Measurements from ENCODE around the gene GAS7.
A peak's percentile ranks its signal among the peaks of the same experiment; 100 is the strongest.

GAS7 gene

DNA sequence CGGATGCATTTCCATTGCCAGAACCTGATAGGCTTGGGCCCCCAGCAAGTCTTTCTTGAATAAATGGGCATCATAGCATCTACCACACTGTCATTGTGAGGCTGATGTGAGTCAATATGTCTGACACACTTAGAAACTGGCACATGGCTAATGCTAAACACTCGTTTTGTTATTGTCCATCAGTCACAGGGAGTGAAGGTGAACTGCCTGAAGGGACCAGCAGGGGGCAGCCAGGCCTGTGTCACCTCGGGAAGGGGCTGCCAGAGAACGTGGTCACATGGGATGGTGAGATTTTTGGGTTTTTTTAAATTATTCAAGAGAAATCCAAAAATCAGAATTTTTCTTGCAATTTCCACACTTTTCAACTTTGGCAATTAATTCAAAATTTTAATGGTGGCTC is 292.5 kb downstream of the GAS7 start:
- DNase-seq: no peak

DNA sequence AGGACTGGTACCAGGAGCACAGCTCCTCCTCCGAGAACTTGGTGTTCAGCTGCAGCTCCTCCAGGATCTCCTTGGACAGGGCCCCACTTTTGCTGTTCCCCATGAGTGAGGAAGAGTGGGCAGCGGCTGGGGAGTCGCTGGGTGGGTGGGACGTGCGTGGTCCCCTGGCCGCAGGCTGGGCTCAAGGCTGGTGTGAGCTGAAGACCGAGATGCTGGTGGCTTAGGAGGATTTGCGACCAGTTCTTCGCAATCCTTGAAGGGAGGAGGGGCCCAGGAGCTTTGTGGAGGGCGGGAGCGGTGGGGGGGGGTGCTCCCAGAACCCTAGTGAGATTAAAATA is 293.4 kb downstream of the GAS7 start, which contains the start of gene RCVRN:
TSS of gene RCVRN (minus strand) at position 194 of the 338 bp plus-strand sequence. CDS start at position 103, 91 bp downstream.
- DNase-seq: no peak

DNA sequence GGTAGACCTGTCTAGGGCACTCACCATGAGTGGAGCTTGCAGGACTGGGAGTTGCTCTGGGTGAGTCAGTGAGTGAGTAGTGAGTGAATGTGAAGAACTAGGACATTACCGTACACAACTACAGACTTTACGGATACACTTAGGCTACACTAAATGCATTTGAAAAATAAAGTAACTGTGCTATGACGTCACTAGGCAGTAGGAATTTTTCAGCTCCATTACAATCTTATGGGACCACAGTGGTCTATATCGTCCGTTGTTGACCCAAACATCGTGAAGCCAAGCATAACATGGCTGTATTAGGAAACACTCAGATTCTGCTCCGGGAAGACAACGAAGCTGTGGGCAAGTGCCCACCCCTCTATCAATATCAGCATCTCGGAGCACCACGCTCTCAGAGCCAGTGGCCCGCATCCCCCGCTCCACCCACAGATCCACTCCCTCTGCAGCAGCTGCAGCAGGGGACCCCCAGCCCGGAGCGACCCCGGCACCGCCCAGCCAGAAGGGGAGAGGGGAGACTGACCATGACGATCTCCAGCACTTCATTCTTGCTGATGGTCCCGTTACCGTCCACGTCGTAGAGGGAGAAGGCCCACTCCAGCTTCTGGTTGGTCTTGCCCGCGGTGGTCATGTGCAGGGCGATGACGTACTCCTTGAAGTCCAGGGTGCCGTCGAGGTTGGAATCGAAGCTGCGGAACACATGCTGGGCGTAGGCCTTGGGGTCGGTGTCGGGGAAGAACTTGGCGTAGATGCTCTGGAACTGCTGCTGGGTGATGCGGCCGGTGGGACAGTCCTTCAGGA is 293.9 kb downstream of the GAS7 start:
- no peak for DNase-seq

DNA sequence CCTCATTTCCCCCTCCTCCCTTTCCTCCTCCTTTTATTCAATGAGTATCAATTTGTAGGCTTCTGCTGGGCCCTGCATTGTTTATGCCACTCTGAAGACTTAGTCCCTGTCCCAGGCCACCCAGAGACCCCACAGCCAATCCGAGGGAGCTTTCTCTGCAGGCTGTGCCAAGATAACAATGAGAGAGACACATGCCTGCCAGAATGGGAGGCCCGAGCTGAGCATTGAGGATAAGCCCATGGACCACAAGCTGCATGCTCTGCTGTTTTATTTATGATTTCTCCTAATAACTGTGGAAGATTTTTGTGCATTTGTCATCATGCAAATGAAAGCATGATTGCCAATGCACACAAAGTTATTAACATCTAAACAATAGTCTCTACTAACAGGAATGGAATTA is 296.3 kb downstream of the GAS7 start:
- no peak for DNase-seq

DNA sequence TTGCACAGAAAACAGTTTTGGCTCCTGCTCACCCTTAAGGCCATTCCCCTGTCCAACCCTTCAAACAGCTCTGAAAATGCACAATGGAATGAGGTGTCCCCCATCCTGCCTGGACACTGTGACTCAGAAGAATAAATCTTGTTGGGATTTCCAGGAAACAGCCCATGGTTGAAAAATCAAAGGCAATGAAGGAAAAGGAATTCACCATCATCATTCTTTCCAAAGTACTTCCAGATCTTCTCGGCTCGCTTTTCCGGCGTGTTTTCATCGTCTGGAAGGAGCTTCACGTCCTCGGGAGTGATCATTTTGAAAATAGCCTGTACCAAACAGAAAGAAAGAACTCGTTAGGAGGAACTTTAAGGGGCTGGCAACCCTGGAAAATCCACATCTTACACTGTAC is 297.6 kb downstream of the GAS7 start:
- DNase-seq: no peak

DNA sequence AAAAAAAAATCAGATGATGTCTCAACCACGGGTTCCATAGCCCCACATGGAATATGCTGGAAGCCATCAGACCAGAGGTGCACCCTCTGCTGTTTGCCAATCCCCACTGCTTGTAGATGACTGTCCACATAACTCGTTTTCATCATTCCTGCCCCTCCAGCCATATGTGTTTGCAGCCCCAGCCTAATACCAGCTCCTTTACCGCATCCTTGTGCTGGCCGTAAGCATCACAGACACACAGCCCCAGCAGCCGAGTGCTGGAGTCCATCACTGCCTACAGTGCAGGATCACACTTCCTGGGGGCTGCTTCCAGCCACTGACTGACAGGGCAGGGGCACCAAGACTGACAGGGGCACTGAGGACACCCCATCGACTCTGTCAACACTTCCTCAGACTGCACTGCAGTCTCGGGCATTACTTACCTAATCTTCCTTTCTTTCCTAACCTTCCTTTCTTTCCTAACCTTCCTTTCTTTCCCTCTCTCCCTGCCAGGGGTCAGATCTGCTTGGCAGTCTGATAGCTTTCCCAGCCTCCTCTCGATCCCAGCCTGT is 298.3 kb downstream of the GAS7 start:
- no peak for DNase-seq

DNA sequence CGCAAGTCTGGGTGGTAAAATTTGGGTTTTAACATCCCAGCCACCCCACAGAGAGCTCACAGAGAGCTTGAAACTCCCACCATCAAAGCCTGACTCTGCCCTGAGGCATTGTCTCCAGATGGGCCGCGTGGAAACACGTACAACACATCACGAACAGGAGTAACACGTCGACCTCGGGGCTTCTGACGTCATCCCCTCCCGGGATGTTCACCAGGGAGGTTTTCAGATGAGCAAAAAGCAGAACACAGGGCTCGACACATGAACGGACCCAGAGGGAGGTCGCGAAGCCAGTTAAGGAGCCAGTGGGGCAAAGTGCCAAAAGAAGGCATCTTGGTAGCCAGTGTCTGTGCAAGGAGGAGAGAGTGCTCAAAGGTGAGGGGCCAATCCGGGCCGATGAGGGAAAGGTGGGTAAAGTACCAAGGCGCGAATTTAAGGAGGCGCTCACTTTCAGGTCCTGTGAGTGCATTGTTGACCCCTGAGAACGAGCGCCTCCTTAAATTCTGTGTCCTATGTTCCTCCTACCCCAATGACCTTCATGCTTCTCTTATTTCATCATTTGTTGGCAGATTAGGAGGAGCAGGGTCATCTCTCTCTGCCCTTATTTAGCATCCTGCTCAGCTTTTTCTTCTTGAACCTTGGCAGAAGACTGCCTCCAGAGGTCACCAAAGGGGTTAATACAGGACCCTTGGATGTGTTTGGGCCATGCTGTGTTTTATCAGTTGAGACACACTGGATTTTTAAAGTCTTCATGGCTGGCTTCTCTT is 298.9 kb downstream of the GAS7 start:
- DNase-seq: no peak

DNA sequence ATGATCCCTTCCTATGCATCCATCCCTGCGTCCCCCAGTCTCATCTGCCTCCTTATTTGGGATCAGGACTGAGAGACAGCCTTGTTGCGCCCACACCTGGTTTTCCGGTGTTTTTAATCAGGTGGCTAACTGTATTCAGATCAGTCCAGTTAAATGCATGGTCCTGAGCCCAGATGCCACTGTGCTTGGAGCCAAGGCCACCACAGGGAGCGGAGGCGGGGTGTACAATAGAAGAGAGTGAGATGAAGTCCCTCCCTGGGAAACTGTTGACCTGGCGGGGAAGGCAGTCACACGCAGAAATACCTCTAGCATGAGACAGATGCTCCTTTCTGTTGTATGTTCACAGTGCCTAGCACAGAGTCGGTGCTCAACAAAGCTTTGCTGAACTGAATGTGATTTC is 299.6 kb downstream of the GAS7 start:
- DNase-seq: no peak

DNA sequence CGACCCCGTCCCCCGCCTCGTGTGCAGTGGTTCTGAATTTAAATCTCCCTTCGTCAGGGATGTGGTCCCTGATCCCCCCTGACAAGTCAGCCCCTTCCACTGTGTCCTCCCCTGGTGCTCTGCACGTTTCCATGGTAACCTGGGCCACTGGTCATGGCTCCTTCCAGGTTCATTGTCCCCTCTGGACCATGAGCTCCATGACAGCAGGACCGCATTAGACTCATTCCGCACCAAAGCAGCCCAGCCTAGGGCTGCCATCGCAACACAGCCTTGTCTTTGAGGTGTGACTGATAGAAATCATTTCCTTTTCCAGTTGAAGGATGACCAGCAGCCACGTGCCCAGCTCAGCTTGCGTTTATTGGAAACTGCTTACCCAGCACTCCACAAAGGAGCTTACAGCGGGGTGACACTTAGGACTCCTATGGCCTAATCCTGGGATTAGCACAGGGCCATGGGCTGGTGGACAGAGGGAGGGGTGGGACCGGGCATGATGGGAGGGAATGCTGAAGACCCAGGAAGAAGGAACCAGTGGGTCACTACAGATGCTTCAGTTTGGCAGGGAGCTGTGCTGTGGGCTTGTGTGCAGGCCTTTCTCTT is 300.9 kb downstream of the GAS7 start:
- no peak for DNase-seq

DNA sequence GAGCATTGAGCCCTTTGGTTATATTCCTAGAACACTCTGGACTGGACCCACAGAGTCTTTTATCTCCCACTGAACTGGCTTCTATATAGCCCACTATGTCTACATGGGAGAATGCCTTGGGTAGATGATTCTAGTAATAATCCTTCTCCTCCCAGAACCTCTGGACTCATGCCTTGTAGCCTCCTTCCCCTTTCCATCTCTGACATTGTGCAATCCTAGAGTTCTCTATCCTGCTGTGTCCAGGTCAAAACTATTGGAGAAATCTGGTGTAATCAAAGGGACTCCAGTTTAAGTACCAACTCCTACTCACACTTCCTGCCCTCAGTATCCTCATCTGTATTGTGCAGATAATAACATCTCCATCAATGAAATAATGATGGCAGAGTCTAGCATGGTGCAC is 302.5 kb downstream of the GAS7 start:
- DNase-seq: no peak

DNA sequence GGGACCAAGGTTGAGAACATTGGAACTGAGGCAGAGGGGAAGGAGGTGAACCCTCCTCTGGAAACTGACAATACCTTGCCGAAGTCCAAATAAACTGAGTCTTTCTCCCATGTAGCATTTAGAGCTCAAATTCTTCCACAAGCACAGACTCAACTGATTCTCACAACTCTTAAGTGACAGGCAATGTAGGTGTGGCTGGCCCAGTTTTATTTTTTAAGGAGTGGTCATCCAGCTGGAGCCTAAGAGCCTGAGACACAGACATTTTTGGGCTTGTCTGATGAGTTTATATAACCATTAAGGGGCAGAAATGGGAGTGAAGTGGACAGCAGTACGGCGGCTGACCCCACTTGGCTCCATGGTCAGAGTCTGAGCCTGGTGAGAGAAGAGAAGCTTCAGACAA is 304.2 kb downstream of the GAS7 start:
- no peak for DNase-seq

DNA sequence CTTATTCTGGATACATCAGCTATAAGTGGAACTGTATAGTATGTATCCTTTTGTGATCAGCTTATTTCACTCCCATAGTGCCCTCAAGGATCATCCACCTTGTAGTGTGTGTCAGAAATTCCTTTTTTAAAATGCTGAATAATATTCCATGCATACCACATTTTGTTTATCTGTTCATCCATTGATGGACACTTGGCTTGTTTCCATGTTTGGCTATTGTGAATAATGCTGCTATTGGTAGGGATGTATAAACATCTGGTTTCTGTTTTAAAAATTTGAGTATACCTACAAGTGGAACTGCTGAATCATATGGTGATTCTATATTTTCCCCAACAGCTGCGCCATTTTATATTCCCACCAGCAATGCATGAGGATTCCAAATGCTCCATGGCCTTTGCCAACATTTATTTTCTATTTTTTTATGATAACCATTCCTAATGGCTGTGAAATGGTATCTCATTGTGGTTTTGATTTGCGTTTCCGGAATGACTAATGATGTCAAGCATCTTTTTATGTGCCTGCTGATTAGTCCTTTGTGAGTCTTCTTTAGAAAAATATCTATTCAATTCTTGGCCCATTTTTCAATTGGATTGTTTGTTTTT is 304.9 kb downstream of the GAS7 start:
- DNase-seq: no peak

DNA sequence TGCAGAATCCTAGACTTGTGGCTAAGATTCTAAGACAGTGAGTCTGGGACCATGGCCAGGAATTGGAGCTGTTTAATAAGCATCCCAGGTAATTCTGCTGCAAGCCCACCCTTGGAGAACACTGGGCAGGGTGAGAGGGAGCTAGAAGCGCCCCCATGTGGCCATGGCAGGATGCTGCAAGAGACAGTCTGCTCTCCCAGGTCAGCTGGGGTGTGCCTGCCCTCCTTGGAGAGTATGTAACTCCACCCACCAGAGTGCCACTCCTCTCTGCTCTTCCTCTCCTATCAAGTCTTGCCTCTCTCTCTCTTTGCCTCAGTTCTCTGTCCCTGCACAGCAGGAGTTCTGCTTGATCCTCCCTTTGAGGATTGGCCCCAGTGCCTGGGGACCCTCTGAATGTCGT is 308.3 kb downstream of the GAS7 start:
- peak; percentile 35 for DNase-seq

DNA sequence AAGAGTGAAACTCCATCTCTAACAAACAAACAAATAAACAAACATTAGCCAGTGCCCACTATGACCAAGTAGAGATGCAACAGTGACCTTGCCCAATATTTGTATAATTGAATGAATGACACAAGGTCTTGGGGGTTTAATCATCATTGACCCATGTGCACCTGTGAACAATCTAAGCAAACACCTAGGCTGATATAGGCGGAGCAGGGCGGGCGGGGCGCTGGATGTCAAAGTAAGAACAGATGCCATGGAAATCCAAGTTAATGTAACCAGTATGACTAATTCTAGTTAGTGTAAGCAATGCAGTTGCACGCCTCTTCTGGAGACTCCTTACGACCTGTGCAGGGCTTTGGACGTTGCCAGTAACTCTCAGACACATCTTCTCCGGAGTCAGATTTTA is 310.9 kb downstream of the GAS7 start:
- DNase-seq: no peak

DNA sequence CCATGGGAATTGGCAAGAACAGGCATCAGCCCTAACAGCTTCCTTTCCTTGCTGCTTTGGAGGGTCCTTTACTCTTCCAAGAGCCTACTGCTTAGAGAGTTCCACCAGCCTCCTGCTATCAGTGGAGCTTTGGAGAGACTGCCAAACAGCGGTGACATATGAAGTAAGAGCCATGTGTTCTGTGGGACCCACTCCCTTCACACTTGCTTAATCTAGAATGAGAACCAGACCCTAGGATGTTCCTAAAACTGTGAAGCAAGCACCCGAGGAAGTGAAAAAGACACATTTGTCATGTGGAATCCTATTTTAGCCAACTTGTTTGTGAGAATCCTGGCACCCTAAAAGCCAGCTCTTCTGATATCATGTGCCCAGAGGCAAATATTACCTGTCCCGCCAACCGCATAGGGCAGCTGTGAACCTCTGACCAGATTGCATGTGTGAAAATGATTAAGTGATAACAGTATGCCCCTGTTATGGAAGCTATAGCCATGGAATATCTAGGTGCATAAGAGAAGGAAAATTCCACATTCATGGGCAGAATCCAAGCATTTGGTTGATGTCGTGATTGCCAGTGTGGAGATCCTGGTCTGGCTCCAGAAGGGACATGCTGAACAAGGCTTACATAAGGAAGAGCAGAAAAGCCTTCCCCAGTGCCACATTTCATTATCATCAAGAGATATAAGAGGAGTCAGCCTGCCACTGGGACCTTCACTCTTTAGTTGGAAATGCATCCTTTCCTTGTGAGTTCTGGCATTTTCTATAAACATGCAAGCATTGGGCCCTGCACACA is 312.1 kb downstream of the GAS7 start:
- DNase-seq: no peak

DNA sequence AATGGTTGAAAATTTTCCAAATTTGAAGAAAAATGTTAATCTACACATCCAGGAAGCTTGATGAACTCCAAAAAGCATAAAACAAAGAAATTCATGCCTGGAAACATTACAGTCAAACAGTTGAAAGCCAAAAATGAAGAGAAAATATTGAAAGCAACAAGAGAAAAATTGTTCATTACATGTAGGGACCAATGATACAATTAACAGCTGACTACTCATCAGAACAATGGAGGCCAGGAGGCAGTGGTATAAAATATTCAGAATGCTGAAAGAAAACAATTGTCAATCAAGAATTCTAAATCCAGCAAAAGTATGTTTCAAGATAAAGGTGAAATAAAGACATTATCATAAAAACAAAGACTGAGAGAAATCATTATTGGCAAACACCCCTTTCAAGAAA is 315.0 kb downstream of the GAS7 start:
- no peak for DNase-seq

DNA sequence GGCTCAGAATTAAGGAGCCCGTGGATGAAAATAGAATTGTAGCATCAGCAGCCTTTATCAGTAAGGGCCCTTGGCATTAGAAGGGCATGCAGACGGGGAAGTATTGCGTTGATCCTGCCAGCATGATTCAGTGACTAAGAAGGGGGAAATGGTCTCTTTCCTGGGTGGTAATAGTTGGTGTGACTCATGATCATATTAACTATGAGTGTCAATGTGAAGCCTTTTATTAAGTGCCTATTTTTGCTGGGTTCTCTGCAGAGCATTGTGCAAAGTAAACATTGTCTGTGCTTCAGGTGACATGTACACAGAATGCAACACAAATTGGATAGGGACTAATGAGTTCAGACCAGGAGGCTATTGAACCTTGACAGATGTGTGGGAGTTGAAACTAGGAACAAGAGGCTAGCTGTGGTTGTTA is 317.8 kb downstream of the GAS7 start:
- no peak for DNase-seq

DNA sequence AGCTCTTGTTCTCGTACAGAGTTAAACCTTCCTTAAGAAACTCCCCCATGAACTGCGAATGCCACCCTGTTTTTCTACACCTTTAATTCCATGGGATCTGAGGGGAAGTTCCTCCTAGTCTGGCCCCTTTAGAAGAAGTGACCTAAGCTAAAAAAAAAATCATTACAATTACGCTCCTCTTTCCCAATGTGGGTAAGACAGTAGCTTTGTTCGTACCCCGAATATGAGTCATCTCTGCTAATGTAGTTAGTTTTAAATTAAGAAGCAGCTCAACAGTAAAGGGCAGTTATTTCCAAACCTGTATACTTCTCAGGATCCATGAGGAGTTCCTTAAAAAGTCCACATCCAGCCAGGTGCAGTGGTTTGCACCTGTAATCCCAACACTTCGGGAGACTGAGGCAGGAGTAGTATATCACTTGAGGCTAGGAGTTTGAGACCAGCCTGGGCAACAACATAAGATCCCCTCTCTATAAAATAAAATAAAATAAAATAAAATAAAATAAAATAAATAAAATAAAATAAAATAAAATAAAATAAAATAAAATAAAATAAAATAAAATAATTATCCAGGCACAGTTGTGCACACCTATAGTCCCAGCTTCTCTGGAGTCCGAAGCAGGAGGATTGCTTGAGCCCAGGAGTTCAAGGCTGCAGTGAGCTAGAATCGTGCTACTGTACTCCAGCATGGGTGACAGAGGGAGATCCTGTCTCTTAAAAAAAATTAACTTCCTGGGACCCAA is 319.4 kb downstream of the GAS7 start:
- DNase-seq: no peak

DNA sequence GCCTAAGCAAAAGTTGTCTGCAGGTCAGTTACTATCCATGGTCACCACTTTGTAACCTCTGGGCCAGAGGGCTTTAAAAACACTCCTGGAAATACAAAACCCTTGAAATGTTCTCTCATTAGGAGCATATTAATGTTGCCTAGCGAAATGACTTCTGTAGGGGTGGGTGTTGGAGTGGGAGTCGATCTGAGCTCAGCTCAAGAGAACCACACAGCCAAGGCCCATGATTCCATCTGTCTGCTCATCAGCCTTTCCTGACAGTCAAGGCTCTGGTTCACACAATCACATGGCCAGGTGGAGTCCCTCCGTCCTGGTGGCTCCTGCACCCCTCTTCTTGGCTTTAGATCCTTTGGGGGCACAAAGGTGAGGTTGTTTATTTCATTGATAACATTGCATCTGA is 320.1 kb downstream of the GAS7 start:
- no peak for DNase-seq

DNA sequence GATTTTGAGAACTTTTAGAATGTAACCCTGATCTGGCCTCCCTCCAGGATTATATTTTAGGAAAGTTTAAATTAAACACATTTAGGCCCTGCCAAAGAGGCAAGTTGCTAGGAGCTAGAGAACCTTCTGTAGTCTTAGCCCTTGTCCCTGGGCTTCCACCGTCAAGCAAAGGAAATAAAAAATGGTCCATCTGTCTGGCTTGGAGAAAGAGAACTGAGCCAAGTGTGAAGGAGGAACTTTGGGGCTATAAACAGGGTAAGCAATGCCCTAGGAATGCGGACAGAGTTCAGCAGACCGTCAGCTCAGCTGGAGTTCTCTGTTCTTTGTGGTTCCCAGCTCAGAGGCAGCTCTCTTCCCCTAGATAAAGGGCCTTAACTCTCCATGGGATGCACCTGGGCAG is 323.0 kb downstream of the GAS7 start:
- DNase-seq: no peak

DNA sequence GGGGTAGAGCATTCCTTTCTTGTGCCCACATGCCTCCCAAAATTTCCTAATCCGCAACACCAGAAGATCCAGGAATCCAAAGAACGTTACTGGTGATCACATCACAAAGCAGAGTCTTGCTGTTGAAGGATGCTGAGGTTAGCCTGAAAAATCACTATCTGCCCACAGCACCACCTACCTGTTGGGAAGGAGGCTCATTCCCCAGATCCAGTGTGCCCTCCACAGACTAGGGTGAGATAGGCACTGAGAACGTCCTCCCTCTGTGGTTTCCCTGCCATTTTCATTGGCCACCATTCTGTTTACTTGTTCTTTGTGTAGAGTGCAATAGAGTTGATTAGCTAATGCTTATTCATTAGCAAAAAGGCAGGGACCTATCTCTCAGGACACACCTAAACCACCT is 323.7 kb downstream of the GAS7 start:
- DNase-seq: no peak

DNA sequence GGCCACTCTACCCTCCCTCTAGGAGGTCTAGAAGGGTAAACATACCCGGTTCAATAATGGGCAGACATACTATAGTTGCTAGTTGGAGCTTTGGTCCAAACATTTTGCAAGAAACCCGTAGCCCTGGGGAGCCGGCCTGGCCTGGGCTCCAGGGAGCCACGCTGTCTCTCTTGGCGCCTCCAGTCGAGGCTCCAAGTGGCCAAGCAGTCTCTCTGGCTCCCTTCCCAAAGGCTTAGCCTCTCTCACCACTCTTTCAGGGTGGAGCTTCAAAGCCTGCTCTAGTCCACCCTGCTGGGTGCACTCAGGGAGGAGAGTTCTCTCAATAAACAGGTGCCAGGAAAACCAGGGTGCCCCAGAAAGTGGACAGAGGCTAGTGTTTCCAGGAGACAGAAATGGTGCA is 325.6 kb downstream of the GAS7 start:
- DNase-seq: no peak
